SK-N-SH (cell line): ENCODE results near the gene LPAR4. TPM values are rescaled to one million over a fixed set of nuclear protein-coding genes. Genes with fewer than 3 reads are reported as not detected.

Experiments
- CTCF ChIA-PET: fragments of 300-600, 350-600 bp; formaldehyde crosslinking; extraction: SDS; loops from one replicate; lab custom pipeline; 2021; lab: Yijun Ruan, JAX
- POLR2A ChIA-PET: fragments of 350-600 bp; sonication (Branson Sonifier 250); formaldehyde crosslinking; extraction: SDS; loops from one replicate; lab custom pipeline; 2020; ENCODE audit warnings: antibody characterized with exemption, inconsistent platforms; lab: Yijun Ruan, JAX
- DNase-seq: peaks from one replicate; pipeline ENCODE4 v3.0.0; 2012
- H2AFZ ChIP-seq: fragments of 200-600 bp; sonication (generic); 2 replicates; pipeline ENCODE4 v1.8.1; 2016; ENCODE audit warnings: antibody characterized with exemption, mild to moderate bottlenecking, low read depth
- H3F3A ChIP-seq: fragments of 200-600 bp; sonication (generic); replicated peaks from 2 replicates; pipeline ENCODE3; 2016; ENCODE audit warnings: antibody characterized with exemption, mild to moderate bottlenecking; ENCODE audit not compliant: insufficient read depth
- H3K27ac ChIP-seq, 2 experiments: fragments of 200-500 bp in 1 of 2; fragments of 200-600 bp in 1 of 2; sonication (Bioruptor generic) in 1 of 2; sonication (generic), shearing (Covaris generic) in 1 of 2; 2 replicates each; pipeline versions ENCODE4 v1.5.1 to v1.6.1; 2014 to 2016; ENCODE audit warnings: low read depth in 2 of 2, inconsistent platforms in 1 of 2, low read length in 1 of 2, mild to moderate bottlenecking in 1 of 2, mixed read lengths in 1 of 2
- H3K27me3 ChIP-seq: fragments of 200-600 bp; sonication (generic), shearing (Covaris generic); 2 replicates; pipeline ENCODE4 v1.6.1; 2016; ENCODE audit warnings: mixed run types; ENCODE audit not compliant: insufficient read depth
- H3K36me3 ChIP-seq, 2 experiments: fragments of 200-500 bp in 1 of 2; fragments of 200-600 bp in 1 of 2; sonication (Bioruptor generic) in 1 of 2; sonication (generic) in 1 of 2; replicated peaks in 1 of 2; 2 replicates each; pipeline versions ENCODE3 to v1.5.1; 2014 to 2016; ENCODE audit warnings: low read length in 1 of 2, mild to moderate bottlenecking in 1 of 2; ENCODE audit not compliant: insufficient read depth in 2 of 2, control insufficient read depth in 1 of 2
- H3K4me1 ChIP-seq, 2 experiments: fragments of 200-500 bp in 1 of 2; fragments of 200-600 bp in 1 of 2; sonication (Bioruptor generic) in 1 of 2; sonication (generic), shearing (Covaris generic) in 1 of 2; 2 replicates each; pipeline versions ENCODE4 v1.5.1 to v1.6.1; 2014 to 2016; ENCODE audit warnings: low read depth in 1 of 2, low read length in 1 of 2, mixed run types in 1 of 2; ENCODE audit not compliant: insufficient read depth in 2 of 2, control insufficient read depth in 1 of 2
- H3K4me2 ChIP-seq: fragments of 200-600 bp; sonication (generic), shearing (Covaris generic); 2 replicates; pipeline ENCODE4 v1.6.1; 2017; ENCODE audit warnings: mixed run types
- H3K4me3 ChIP-seq, 2 experiments: fragments of 200-500 bp in 1 of 2; fragments of 200-600 bp in 1 of 2; sonication (Bioruptor generic) in 1 of 2; sonication (generic), shearing (Covaris generic) in 1 of 2; 2 replicates each; pipeline versions ENCODE4 v1.5.1 to v1.8.1; 2014 to 2016; ENCODE audit warnings: low read depth in 2 of 2, inconsistent platforms in 1 of 2, low read length in 1 of 2, mild to moderate bottlenecking in 1 of 2, mixed read lengths in 1 of 2, moderate library complexity in 1 of 2
- H3K79me2 ChIP-seq: fragments of 200-600 bp; sonication (generic); 2 replicates; pipeline ENCODE4 v1.8.1; 2017; ENCODE audit warnings: mild to moderate bottlenecking; ENCODE audit not compliant: insufficient read depth
- H3K9ac ChIP-seq: fragments of 200-600 bp; sonication (generic); 2 replicates; pipeline ENCODE4 v1.6.1; 2017; ENCODE audit warnings: mixed run types
- H3K9me2 ChIP-seq: fragments of 200-600 bp; sonication (generic); 2 replicates; pipeline ENCODE4 v1.6.1; 2017; ENCODE audit warnings: mixed run types
- H3K9me3 ChIP-seq: fragments of 200-600 bp; sonication (generic); 2 replicates; pipeline ENCODE4 v1.6.1; 2017; ENCODE audit warnings: mixed run types, mild to moderate bottlenecking, moderate library complexity
- H4K20me1 ChIP-seq: fragments of 200-600 bp; sonication (generic); 2 replicates; pipeline ENCODE4 v1.6.1; 2017; ENCODE audit warnings: mild to moderate bottlenecking, mixed run types; ENCODE audit not compliant: insufficient read depth
- EP300 ChIP-seq, 2 experiments: IDR thresholded peaks; 2 replicates each; pipeline versions ENCODE4 v1.4.0 to v1.6.1; 2012; ENCODE audit warnings: borderline replicate concordance in 1 of 2, low read depth in 1 of 2, low read length in 1 of 2
- EZH2phosphoT487 ChIP-seq: fragments of 200-600 bp; sonication (generic); IDR thresholded peaks from 2 replicates; pipeline ENCODE4 v1.6.1; 2017; ENCODE audit warnings: low read depth, mixed run types, mild to moderate bottlenecking, antibody characterized with exemption, moderate library complexity, borderline replicate concordance
- FOSL2 ChIP-seq: IDR thresholded peaks from 2 replicates; pipeline ENCODE4 v1.4.0; 2012; ENCODE audit warnings: low read depth, mild to moderate bottlenecking, moderate library complexity, borderline replicate concordance
- FOXM1 ChIP-seq: IDR thresholded peaks from 2 replicates; pipeline ENCODE4 v1.4.0; 2012; ENCODE audit warnings: low read depth, mild to moderate bottlenecking
- GABPA ChIP-seq: IDR thresholded peaks from 2 replicates; pipeline ENCODE4 v1.4.0; 2012; ENCODE audit warnings: low read depth, mild to moderate bottlenecking
- GATA2 ChIP-seq: sonication (generic); formaldehyde crosslinking; IDR thresholded peaks from 2 replicates; pipeline ENCODE4 v1.5.0; 2020; ENCODE audit warnings: mild to moderate bottlenecking, missing genetic modification reagents
- MXI1 ChIP-seq: IDR thresholded peaks from 2 replicates; pipeline ENCODE4 v1.6.1; 2012; ENCODE audit warnings: mild to moderate bottlenecking, low read depth, low read length, improper control_type of control experiment
- NFIC ChIP-seq: IDR thresholded peaks from 2 replicates; pipeline ENCODE4 v1.4.0; 2012; ENCODE audit warnings: borderline replicate concordance
- NRF1 ChIP-seq: IDR thresholded peaks from 2 replicates; pipeline ENCODE4 v1.6.1; 2012; ENCODE audit warnings: low read depth, mild to moderate bottlenecking, low read length
- PBX3 ChIP-seq: IDR thresholded peaks from 2 replicates; pipeline ENCODE4; 2012
- POLR2AphosphoS5 ChIP-seq: IDR thresholded peaks from 2 replicates; pipeline ENCODE4 v1.6.1; 2012; ENCODE audit warnings: low read depth, low read length
- RAD21 ChIP-seq: IDR thresholded peaks from 2 replicates; pipeline ENCODE4 v1.6.1; 2012; ENCODE audit warnings: mild to moderate bottlenecking, low read length
- SIN3A ChIP-seq: IDR thresholded peaks from 2 replicates; pipeline ENCODE4 v1.6.1; 2012; ENCODE audit warnings: low read depth, mild to moderate bottlenecking, low read length, moderate library complexity, borderline replicate concordance
- TCF12 ChIP-seq: IDR thresholded peaks from 2 replicates; pipeline ENCODE4 v1.4.0; 2012
- TEAD4 ChIP-seq: IDR thresholded peaks from 2 replicates; pipeline ENCODE4 v1.4.0; 2012; ENCODE audit warnings: mild to moderate bottlenecking, borderline replicate concordance; ENCODE audit not compliant: insufficient read depth
- WGBS: methylation state at CpG from one replicate; pipeline ENCODE4 v1.1.6; 2017; ENCODE audit warnings: low lambda C conversion rate; 5-methylcytosine and 5-hydroxymethylcytosine counted together
- polyA plus RNA-seq, 3 experiments: library from polyadenylated mRNA; depleted of rRNA; stranded (reverse); fragments of >200 nt; gene quantifications; 2 replicates each; pipeline ENCODE4 v1.2.3, GENCODE V29; 2012

The LPAR4 gene
- polyA plus RNA-seq, 1 of the 3 experiments (the other 2 are of a cell fraction): not detected

GRCh38 chrX:78708816-78709215 lies 38.7 kb upstream of the LPAR4 start:
- Histone ChIP-seq H3K27ac (no peak overlapping the region), H3K4me1 (no peaks in the 10 kb centered on the region), H3K4me3 (no peak overlapping the region), H3K9me2 (no peaks in the 10 kb centered on the region), H3K4me2 (no peak overlapping the region), H2AFZ (peak overlapping the region; percentile 36; the same call in 1 of the 2 replicates), H3K27me3 (no peaks in the 10 kb centered on the region), H3K79me2 (no peaks in the 10 kb centered on the region), H4K20me1 (no peaks in the 10 kb centered on the region), H3K9me3 (no peaks in the 10 kb centered on the region), H3K36me3 (no peaks in the 10 kb centered on the region), H3K9ac (no peak overlapping the region), H3F3A (no peaks in the 10 kb centered on the region)
- ChIA-PET CTCF (interaction anchor here (0.9 to 1.3 kb wide), 2 partner anchors 18 to 19 kb away, joined by 3 read pairs; no protein-coding TSS in a partner anchor), POLR2A (no interaction called here)
- WGBS: 6% methylated on average over 2 of the region's 2 CpGs
- DNase-seq: no peak
- TF ChIP-seq NRF1: no peak
- TF ChIP-seq RAD21: no peak
- no peak for TF ChIP-seq EP300 (IDR thresholded peaks at IDR 0.05; ENCODE audit: borderline replicate concordance in 1 of 2, low read depth in 1 of 2, low read length in 1 of 2)
- no peak for TF ChIP-seq EZH2phosphoT487
- TF ChIP-seq GABPA: no peak
- TF ChIP-seq FOSL2: no peak
- no peak for TF ChIP-seq TEAD4
- TF ChIP-seq POLR2AphosphoS5: no peak
- no peak for TF ChIP-seq SIN3A

GRCh38 chrX:78710171-78710570 lies 37.3 kb upstream of the LPAR4 start:
- H3K9ac ChIP-seq: no peak overlapping the region
- TF ChIP-seq PBX3 (0 out of 2 replicates have a peak, but pooled peaks have one; percentile 4), FOXM1 (no peak), GABPA (no peak), GATA2 (no peak), TCF12 (no peak), MXI1 (no peak), NFIC (no peak)
- H3K9me3 ChIP-seq: no peaks in the 10 kb centered on the region
- H3K4me1 ChIP-seq: no peaks in the 10 kb centered on the region
- ChIA-PET CTCF (no interaction called here), POLR2A (no interaction called here)
- H4K20me1 ChIP-seq: no peaks in the 10 kb centered on the region
- 3% methylated on average over 1 of the region's 1 CpG for WGBS
- H3K27ac ChIP-seq: no peak overlapping the region
- H3K4me3 ChIP-seq: no peak overlapping the region
- H3K4me2 ChIP-seq: no peak overlapping the region
- no peaks in the 10 kb centered on the region for H3K79me2 ChIP-seq
- no peaks in the 10 kb centered on the region for H3K27me3 ChIP-seq
- H3F3A ChIP-seq: no peaks in the 10 kb centered on the region
- H3K36me3 ChIP-seq: no peaks in the 10 kb centered on the region
- H3K9me2 ChIP-seq: no peaks in the 10 kb centered on the region
- no peak for DNase-seq
- no peak overlapping the region for H2AFZ ChIP-seq
